Measurements from ENCODE around the gene UAP1L1. TPM values are rescaled to one million over a fixed set of nuclear protein-coding genes. Genes with fewer than 3 reads are reported as not detected.

Gene UAP1L1
- total and polyA plus RNA-seq, 2 of the 4 experiments (the other 2 are of a cell fraction) = 2.3 to 9.8 TPM

GRCh38 chr9:137115394-137116026 lies 38.2 kb downstream of the UAP1L1 start:
- Histone ChIP-seq H2BK20ac (ENCODE audit: low read depth, low read length) (no peak overlapping the region), H4K8ac (ENCODE audit: low read depth in 2 of 2, low read length in 2 of 2) (no peak overlapping the region; a peak in 1 of 4 replicates), H3K18ac (ENCODE audit: low read depth, low read length) (no peak overlapping the region), H4K91ac (ENCODE audit: insufficient read depth, low read depth, low read length) (no peak overlapping the region), H3K4me2 (ENCODE audit: low read depth, low read length) (no peak overlapping the region), H3K9ac (ENCODE audit: low read depth, low read length) (no peak overlapping the region), H2BK120ac (ENCODE audit: low read depth, low read length) (no peak overlapping the region), H4K20me1 (ENCODE audit: insufficient read depth, low read length) (no peaks in the 10 kb centered on the region), H3K14ac (replicated peaks; ENCODE audit: low read depth, low read length) (no peak overlapping the region), H3K36me3 (ENCODE audit: control insufficient read depth, insufficient read depth, low read length) (peaks cover 17% of the 10 kb centered on the region), H3K4me3 (ENCODE audit: insufficient read depth, low read depth, low read length) (no peak overlapping the region), H3K27me3 (ENCODE audit: control insufficient read depth, insufficient read depth, low read length) (no peaks in the 10 kb centered on the region), H2BK15ac (ENCODE audit: low read depth, low read length) (no peak overlapping the region), H3K56ac (ENCODE audit: extremely low read depth, insufficient read depth, low read length) (no peak overlapping the region), H3K9me1 (ENCODE audit: insufficient read depth, low read length) (no peaks in the 10 kb centered on the region), H2BK5ac (ENCODE audit: low read depth, low read length, poor library complexity, severe bottlenecking) (no peak overlapping the region), H2AFZ (replicated peaks; ENCODE audit: low read length, poor library complexity) (peak overlapping the region; percentile 86), H3K79me1 (ENCODE audit: low read depth in 1 of 2, low read length in 2 of 2) (0 out of 4 replicates have a peak, but pooled peaks cover 0 to 3% of the 10 kb centered on the region in 2 experiments), H3K27ac (ENCODE audit: insufficient read depth, low read length) (no peak overlapping the region), H3K23ac (ENCODE audit: low read depth, low read length) (no peak overlapping the region), H2AK9ac (replicated peaks; ENCODE audit: low read depth, low read length, poor library complexity) (peak overlapping the region; percentile 60), H2AK5ac (ENCODE audit: low read depth, low read length) (no peak overlapping the region), H4K5ac (ENCODE audit: low read depth, low read length) (no peak overlapping the region), H3K4me1 (ENCODE audit: control insufficient read depth, insufficient read depth, low read length) (peaks cover 6% of the 10 kb centered on the region), H3K4ac (ENCODE audit: low read depth, low read length) (no peak overlapping the region), H3K9me3 (ENCODE audit: control insufficient read depth, insufficient read depth, low read length) (no peaks in the 10 kb centered on the region)
- ChIA-PET CTCF (no interaction called here), POLR2A (ENCODE audit: unreplicated experiment) (no interaction called here)
- intact Hi-C loops (cut with micrococcal nuclease) = no loop called here
- 76% methylated on average over 10 of the region's 21 CpGs; no CpG with 5 or more reads in 1 of the 2 experiments for WGBS, 2 experiments (ENCODE audit: extremely low coverage in 2 of 2, insufficient read length in 1 of 2)
- BruUV-seq (replicated peaks) = no TSS peak
- dilution Hi-C loops (cut with HindIII; ENCODE audit: low sequenced_read_pairs, unreplicated experiment) = no loop called here
- no peak for DNase-seq
- in situ Hi-C loops (cut with MboI; ENCODE audit: low sequenced_read_pairs) = no loop called here
- no peak for ATAC-seq (ENCODE audit: low read depth)
- TF ChIP-seq CHD1 (IDR thresholded peaks at IDR 0.05; ENCODE audit: low read depth, low read length) (no peak), MAZ (IDR thresholded peaks at IDR 0.05; ENCODE audit: borderline replicate concordance, low read depth, low read length) (no peak), RFX5 (IDR thresholded peaks at IDR 0.05; ENCODE audit: low read depth, low read length) (no peak), MXI1 (IDR thresholded peaks at IDR 0.05; ENCODE audit: borderline replicate concordance, low read depth, low read length) (no peak), POLR2A (IDR thresholded peaks at IDR 0.05; ENCODE audit: low read depth, low read length) (no peak), RAD21 (IDR thresholded peaks at IDR 0.05; ENCODE audit: low read length) (no peak), MAFK (IDR thresholded peaks at IDR 0.05; ENCODE audit: low read depth, low read length) (no peak), ELK1 (IDR thresholded peaks at IDR 0.05; ENCODE audit: borderline replicate concordance, low read depth, low read length) (no peak)
- TF ChIP-seq, protein P1, sequence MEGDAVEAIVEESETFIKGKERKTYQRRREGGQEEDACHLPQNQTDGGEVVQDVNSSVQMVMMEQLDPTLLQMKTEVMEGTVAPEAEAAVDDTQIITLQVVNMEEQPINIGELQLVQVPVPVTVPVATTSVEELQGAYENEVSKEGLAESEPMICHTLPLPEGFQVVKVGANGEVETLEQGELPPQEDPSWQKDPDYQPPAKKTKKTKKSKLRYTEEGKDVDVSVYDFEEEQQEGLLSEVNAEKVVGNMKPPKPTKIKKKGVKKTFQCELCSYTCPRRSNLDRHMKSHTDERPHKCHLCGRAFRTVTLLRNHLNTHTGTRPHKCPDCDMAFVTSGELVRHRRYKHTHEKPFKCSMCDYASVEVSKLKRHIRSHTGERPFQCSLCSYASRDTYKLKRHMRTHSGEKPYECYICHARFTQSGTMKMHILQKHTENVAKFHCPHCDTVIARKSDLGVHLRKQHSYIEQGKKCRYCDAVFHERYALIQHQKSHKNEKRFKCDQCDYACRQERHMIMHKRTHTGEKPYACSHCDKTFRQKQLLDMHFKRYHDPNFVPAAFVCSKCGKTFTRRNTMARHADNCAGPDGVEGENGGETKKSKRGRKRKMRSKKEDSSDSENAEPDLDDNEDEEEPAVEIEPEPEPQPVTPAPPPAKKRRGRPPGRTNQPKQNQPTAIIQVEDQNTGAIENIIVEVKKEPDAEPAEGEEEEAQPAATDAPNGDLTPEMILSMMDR (conservative IDR thresholded peaks at IDR 0.05; ENCODE audit: low read depth, low read length) = no peak
